ENCODE results near the gene TP53RK. TPM values are rescaled to one million over a fixed set of nuclear protein-coding genes. Genes with fewer than 3 reads are reported as not detected.

Gene TP53RK
- total RNA-seq, 2 experiments from 2014 or later = 18.3 to 18.8 TPM

DNA sequence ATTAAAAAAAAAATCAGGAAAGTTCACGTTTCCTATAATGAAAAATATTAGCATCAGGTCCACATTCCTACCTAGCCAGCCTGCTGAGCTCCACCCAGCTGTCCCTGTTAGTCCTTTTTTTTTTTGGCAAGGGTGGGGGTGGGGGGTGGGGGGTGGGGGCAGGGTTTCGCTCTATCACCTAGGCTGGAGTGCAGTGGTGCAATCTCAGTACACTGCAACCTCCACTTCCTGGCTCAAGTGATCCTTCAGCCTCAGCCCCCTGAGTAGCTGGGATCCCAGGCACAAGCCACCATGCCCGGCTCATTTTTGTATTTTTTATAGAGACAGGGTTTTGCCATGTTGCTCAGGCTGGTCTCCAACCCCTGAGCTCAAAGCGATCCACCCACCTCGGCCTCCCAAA is 12.7 kb upstream of the TP53RK start:
- H3K4me3 Mint-ChIP-seq = no peak overlapping the region
- no peaks in the 10 kb centered on the region for H3K4me1 Mint-ChIP-seq
- peaks cover 2% of the 10 kb centered on the region for H3K9me3 Mint-ChIP-seq
- CTCF ChIA-PET = interaction anchor here (1.0 kb wide), 1 partner anchor 12 kb away, joined by 4 read pairs; the partner anchor contains the start of gene TP53RK
- H3K27ac Mint-ChIP-seq = no peak overlapping the region
- no peaks in the 10 kb centered on the region for H3K36me3 Mint-ChIP-seq (ENCODE audit: low read depth)
- POLR2A ChIA-PET = no interaction called here
- no peak for DNase-seq
- H3K27me3 Mint-ChIP-seq = peaks cover 35% of the 10 kb centered on the region

DNA sequence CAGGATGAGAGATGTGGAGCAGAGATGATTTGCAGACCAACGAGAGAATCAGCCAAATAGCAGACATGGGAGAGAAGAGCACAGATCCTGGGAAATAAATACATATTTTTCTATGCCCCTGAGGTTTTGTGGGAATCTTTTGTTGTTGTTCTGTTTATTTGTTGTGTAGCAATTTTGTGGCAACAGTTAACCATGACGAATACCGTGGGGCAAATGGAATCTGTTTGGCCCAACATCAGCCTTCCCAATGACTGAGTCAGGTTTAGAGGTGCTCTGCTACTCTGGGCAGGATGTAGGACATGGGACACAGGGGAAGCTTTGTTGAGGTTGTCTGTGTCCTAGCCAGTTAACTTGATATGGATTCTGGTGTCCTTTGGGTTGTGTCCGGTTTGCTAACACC is 12.3 kb upstream of the TP53RK start:
- Mint-ChIP-seq H3K4me1 (no peaks in the 10 kb centered on the region), H3K27me3 (peaks cover 32% of the 10 kb centered on the region), H3K36me3 (ENCODE audit: low read depth) (no peaks in the 10 kb centered on the region), H3K27ac (no peak overlapping the region), H3K4me3 (no peak overlapping the region), H3K9me3 (peaks cover 2% of the 10 kb centered on the region)
- no peak for DNase-seq
- ChIA-PET CTCF (interaction anchor here (1.0 kb wide), 1 partner anchor 12 kb away, joined by 4 read pairs; the partner anchor contains the start of gene TP53RK), POLR2A (no interaction called here)

DNA sequence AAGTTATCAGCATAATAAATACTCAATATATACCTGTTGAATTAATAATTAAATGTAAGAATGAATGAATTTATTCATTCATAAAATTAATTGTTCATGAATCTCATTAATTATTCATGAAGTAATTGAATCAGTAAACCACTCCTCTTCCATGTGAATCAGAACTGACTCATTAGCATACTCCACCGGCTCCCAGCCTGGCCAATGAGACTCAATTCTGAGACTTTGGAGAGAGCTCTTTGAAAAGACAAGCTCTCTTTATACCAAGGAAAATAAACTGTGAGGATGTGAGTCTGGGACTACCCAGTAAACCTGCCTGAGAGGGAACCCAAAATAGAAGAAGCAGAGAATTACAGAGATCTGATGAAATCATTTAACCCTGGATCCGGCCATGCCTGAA is 11.8 kb upstream of the TP53RK start:
- Mint-ChIP-seq H3K9me3 (peaks cover 2% of the 10 kb centered on the region), H3K4me3 (no peak overlapping the region), H3K27ac (no peak overlapping the region), H3K27me3 (peaks cover 27% of the 10 kb centered on the region), H3K36me3 (ENCODE audit: low read depth) (no peaks in the 10 kb centered on the region), H3K4me1 (no peaks in the 10 kb centered on the region)
- CTCF ChIA-PET = interaction anchor here (1.0 kb wide), 1 partner anchor 11 kb away, joined by 4 read pairs; the partner anchor contains the start of gene TP53RK
- POLR2A ChIA-PET = no interaction called here
- DNase-seq = no peak

DNA sequence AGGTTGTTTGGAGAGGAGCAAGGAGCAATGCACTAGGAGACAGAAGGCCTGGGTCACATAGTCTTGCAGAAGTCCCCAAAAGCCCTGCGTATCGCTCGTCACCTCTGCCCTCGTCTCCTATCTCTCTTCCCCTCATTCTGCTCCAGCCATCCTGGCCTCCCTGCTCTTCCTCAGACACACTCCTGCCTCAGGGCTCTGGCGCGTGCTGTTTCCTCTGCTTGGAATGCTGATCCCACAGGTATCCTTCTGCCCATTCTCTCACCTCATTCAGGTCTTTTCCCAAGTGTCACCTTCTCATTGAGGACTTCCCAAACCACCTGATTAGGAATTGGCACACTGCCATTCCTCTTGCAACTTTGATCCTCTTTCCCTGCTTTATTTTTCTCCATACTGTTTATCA is 11.2 kb upstream of the TP53RK start:
- Mint-ChIP-seq H3K4me3 (no peak overlapping the region), H3K27ac (no peak overlapping the region), H3K27me3 (peaks cover 27% of the 10 kb centered on the region), H3K9me3 (peaks cover 2% of the 10 kb centered on the region), H3K4me1 (peaks cover 3% of the 10 kb centered on the region), H3K36me3 (ENCODE audit: low read depth) (no peaks in the 10 kb centered on the region)
- POLR2A ChIA-PET = no interaction called here
- DNase-seq = no peak
- CTCF ChIA-PET = no interaction called here

DNA sequence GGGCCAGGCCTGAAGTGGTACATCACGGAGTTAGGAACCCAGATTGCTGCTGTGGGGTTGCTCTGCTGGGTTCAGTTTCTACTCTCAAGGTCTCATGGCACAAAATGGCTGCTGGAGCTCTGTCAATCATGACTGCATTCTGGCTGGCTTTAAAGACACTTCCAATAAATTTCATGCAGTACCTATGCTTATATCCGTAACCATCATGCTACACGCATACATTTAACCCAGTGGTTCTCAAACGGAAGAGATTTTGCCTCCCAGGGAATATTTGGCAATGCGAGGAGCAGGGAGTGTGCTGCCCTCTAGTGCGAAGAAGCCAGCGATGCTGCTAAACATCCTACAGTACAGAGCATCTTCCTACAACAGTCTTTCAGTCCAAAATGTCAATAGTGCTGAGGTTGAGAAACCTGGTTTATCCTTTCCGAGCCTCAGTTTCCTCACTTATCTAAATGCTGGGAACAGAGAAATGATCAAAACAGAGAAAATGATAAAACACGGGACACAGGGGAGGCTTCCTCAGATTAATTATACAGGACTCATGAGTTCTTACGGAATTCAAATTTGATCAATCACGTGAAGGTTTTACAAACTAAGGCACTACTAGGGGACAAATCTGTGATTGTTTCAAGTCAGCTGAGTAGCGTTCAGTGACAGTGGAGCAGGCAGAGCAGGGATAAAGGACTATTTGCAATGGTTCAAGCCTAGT is 10.6 kb upstream of the TP53RK start:
- peaks cover 22% of the 10 kb centered on the region for H3K27me3 Mint-ChIP-seq
- ChIA-PET CTCF (interaction anchor here (1.3 kb wide), 1 partner anchor 10 kb away, joined by 10 read pairs; the partner anchor contains the start of gene TP53RK), POLR2A (interaction anchor here (1.0 kb wide), 1 partner anchor 11 kb away, joined by 3 read pairs; no protein-coding TSS in a partner anchor)
- H3K4me3 Mint-ChIP-seq = no peak overlapping the region
- peaks cover 2% of the 10 kb centered on the region for H3K9me3 Mint-ChIP-seq
- H3K27ac Mint-ChIP-seq = no peak overlapping the region
- no peak for DNase-seq
- peaks cover 3% of the 10 kb centered on the region for H3K4me1 Mint-ChIP-seq
- H3K36me3 Mint-ChIP-seq (ENCODE audit: low read depth) = no peaks in the 10 kb centered on the region

DNA sequence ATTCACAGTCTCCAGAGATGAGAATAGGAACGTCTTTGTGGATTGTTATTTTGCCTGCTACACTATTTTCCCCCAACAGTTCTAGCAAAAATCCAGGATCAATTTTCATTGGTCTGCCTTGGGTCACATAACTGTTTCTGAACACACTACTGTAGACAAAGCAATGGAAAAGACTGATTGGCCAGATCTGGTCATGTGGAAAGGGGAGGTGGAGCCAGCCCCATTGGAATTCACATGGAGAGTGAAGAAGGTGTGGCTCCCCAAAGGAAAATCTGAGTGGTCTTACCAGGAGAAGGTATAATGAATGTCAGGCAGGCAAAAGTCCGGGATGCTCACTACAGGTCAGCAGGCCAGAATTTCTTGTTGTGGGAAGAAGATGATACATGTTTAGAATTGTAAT is 9.5 kb upstream of the TP53RK start:
- POLR2A ChIA-PET = interaction anchor here (1.0 kb wide), 1 partner anchor 10 kb away, joined by 3 read pairs; no protein-coding TSS in a partner anchor

DNA sequence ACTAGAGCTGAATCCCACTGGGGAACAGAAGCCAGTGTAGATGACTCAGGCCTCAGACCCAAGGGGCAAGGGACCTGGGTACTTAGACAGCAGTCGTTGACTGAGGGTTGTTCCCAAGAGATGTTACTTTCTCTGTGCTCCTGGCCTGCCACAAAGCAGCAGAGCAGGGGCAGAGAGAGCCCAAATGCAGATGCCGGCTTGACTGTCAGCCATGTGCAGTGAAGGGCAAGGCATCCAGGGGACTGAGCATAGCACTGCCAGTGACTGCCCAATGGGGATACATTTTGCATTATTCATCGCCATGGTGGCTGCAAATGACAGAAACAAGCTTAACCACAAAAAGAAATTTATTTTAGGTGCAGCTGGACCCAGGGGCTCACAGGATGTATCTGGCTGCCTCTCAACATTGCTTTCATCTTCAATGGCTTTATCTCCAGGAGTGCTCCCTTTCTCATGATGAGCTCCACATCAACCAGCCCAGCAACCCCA is 7.6 kb upstream of the TP53RK start:
- DNase-seq = no peak
- Mint-ChIP-seq H3K27ac (no peak overlapping the region), H3K36me3 (ENCODE audit: low read depth) (no peaks in the 10 kb centered on the region), H3K9me3 (peaks cover 2% of the 10 kb centered on the region), H3K4me1 (peaks cover 7% of the 10 kb centered on the region), H3K27me3 (peaks cover 10% of the 10 kb centered on the region), H3K4me3 (no peak overlapping the region)
- ChIA-PET POLR2A (no interaction called here), CTCF (no interaction called here)

More for the DNA sequence above, 9.5 kb upstream of the TP53RK start:
- Mint-ChIP-seq H3K4me3 (no peak overlapping the region), H3K27ac (no peak overlapping the region), H3K27me3 (peaks cover 14% of the 10 kb centered on the region), H3K4me1 (peaks cover 7% of the 10 kb centered on the region), H3K36me3 (ENCODE audit: low read depth) (no peaks in the 10 kb centered on the region), H3K9me3 (peaks cover 2% of the 10 kb centered on the region)
- DNase-seq = no peak
- CTCF ChIA-PET = interaction anchor here (1.3 kb wide), 1 partner anchor 9 kb away, joined by 10 read pairs; the partner anchor contains the start of gene TP53RK

DNA sequence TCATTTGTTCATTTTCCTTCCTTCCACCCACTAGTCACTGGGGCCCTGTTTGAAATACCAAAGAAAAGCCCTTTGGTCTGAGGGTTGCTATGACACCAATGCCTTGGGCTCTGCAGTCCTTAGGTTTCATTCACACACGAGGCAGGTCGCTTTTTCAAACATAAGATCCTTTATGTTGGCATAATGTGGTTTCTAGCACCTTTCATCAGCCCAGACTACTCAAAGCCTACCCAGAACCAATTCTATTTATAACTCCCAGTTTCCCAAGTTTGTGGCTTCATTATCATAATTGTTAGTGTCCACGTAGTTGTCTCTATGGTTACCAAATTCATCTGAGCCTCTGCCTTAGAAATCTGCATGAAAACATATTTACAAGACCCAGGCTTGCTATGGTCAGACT is 6.6 kb upstream of the TP53RK start:
- no peaks in the 10 kb centered on the region for H3K36me3 Mint-ChIP-seq (ENCODE audit: low read depth)
- H3K4me1 Mint-ChIP-seq = peaks cover 8% of the 10 kb centered on the region
- no peak for DNase-seq
- H3K27me3 Mint-ChIP-seq = peaks cover 9% of the 10 kb centered on the region
- no peak overlapping the region for H3K4me3 Mint-ChIP-seq
- ChIA-PET CTCF (no interaction called here), POLR2A (no interaction called here)
- H3K9me3 Mint-ChIP-seq = peaks cover 2% of the 10 kb centered on the region
- H3K27ac Mint-ChIP-seq = no peak overlapping the region

DNA sequence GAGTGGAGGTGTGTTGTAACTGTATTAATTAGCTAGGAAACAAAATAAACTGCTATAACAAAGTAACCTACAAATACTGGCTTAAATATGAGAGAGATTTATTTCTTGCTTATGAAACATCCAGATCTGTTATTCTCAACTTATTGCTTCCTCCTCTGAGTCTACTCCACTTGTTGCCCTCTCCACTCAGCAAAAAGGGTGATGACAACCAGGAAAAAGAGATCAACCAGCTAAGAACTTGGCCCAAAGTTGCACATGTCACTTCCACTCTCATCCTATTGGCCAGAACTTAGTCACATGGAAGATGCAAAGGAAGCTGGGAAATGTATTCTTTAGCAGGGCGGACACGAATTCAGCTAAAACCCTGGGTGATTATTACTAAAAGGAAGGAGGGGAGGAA is 5.2 kb upstream of the TP53RK start:
- peaks cover 1% of the 10 kb centered on the region for H3K27me3 Mint-ChIP-seq
- peaks cover 18% of the 10 kb centered on the region for H3K4me1 Mint-ChIP-seq
- H3K4me3 Mint-ChIP-seq = no peak overlapping the region
- H3K36me3 Mint-ChIP-seq (ENCODE audit: low read depth) = peaks cover under 1% of the 10 kb centered on the region
- no peaks in the 10 kb centered on the region for H3K9me3 Mint-ChIP-seq
- CTCF ChIA-PET = interaction anchor here (1.0 kb wide), 1 partner anchor 15 kb away, joined by 3 read pairs; no protein-coding TSS in a partner anchor
- POLR2A ChIA-PET = no interaction called here
- no peak overlapping the region for H3K27ac Mint-ChIP-seq
- DNase-seq = no peak

DNA sequence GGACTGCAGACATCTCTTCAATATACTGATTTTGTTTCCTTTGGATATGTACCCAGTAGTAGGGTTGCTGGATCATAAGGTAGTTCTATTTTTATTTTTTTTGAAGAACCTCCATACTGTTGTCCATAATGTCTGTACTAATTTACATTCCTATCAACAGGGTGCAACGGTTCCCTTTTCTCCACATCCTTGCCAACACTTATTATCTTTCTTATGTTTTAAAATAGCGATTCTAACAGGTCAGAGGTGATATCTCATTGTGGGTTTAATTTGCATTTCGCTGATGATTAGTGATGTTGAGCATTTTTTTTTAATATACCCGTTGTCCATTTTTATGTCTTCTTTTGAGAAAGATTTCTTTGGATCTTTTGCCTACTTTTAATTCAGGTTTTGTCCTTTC is 2.0 kb upstream of the TP53RK start:
- DNase-seq = no peak
- POLR2A ChIA-PET = interaction anchor here (1.8 kb wide), 1 partner anchor 126 kb away, joined by 7 read pairs; no protein-coding TSS in a partner anchor
- Mint-ChIP-seq H3K4me1 (peaks cover 41% of the 10 kb centered on the region), H3K27ac (no peak overlapping the region), H3K9me3 (no peaks in the 10 kb centered on the region), H3K36me3 (ENCODE audit: low read depth) (peaks cover 24% of the 10 kb centered on the region), H3K4me3 (no peak overlapping the region), H3K27me3 (peaks cover 1% of the 10 kb centered on the region)
- CTCF ChIA-PET = no interaction called here

DNA sequence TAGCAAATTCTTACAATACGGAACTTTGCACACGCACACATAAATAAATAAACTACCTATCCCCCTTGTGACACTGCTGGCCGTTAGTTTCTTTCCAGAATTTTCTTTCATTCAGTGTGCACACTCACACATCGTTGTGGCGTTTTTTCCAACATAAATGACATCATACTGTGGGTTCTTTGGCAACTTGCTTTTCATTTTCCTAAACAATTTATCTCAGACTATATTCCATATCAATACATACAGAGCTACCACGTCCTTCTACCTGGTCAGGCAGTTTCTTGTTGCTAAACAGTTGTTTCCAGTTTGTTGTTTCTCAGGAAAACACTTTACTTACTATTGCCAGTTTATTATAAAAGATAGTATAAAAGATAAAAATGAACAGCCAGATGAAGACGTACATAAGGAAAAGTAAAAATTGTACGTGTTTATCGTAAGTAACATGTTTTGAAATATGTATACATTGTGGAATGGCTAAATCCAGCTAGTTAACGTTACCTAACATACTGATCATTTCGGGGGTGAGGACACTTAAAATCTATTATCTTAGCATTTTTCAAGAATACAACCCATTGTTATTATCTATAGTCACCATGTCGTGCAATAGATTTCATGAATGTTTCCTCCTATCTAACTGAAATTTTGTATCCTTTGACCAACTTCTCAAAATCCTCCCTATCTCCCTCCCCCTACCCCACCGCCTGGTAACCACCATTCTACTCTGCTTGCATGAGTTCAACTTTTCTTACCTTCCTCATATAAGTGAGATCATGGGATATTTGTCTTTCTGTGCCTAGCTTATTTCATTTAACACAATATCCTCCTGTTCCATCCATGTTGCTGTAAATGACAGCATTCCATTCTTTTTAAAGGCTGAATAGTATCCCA is 1.2 kb upstream of the TP53RK start:
- H3K4me3 Mint-ChIP-seq = peak overlapping the region; percentile 91
- no peaks in the 10 kb centered on the region for H3K9me3 Mint-ChIP-seq
- peaks cover 30% of the 10 kb centered on the region for H3K36me3 Mint-ChIP-seq (ENCODE audit: low read depth)
- CTCF ChIA-PET = interaction anchor here (0.5 to 2.3 kb wide), 6 partner anchors 8 to 506 kb away, joined by 3 to 14 read pairs (median 4); no protein-coding TSS in a partner anchor
- no peaks in the 10 kb centered on the region for H3K27me3 Mint-ChIP-seq
- POLR2A ChIA-PET = interaction anchor here (0.9 to 3.0 kb wide), 6 partner anchors 11 to 283 kb away, joined by 3 to 18 read pairs (median 6); no protein-coding TSS in a partner anchor
- no peak for DNase-seq
- H3K27ac Mint-ChIP-seq = no peak overlapping the region
- H3K4me1 Mint-ChIP-seq = peaks cover 44% of the 10 kb centered on the region

DNA sequence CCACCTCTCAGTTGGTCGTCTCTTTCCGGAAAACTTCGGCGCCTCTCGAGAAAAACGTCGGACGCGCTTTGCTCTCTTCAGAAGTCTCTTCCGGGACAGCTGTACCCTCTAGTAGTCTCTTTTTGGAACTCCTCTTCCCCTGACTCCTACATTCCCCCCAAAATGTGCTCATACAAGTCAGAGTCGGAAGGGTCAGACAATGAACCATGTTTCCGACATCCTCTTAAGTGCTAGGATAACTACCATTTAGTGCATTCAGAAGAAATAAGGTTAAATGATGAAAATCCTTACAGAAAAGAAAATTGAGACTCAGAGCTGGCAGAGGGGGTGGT is 476 bp upstream of the TP53RK start:
- Mint-ChIP-seq H3K4me3 (peak overlapping the region; percentile 91), H3K9me3 (no peaks in the 10 kb centered on the region), H3K27me3 (no peaks in the 10 kb centered on the region), H3K36me3 (ENCODE audit: low read depth) (peaks cover 36% of the 10 kb centered on the region), H3K27ac (peak overlapping the region; percentile 86), H3K4me1 (peaks cover 48% of the 10 kb centered on the region)
- ChIA-PET CTCF (interaction anchor here (0.6 to 2.4 kb wide), 10 partner anchors 9 to 507 kb away, joined by 3 to 14 read pairs (median 4); no protein-coding TSS in a partner anchor), POLR2A (interaction anchor here (0.9 to 3.0 kb wide), 9 partner anchors 10 to 325 kb away, joined by 3 to 18 read pairs (median 5); no protein-coding TSS in a partner anchor)
- no peak for DNase-seq
